Motor neuron (in vitro differentiated cells): ENCODE results near the gene PTPRM. TPM values are rescaled to one million over a fixed set of nuclear protein-coding genes. Genes with fewer than 3 reads are reported as not detected.
A peak's percentile ranks its signal among the peaks of the same experiment; 100 is the strongest.

ENCODE experiments used
- ATAC-seq, 8 experiments: fragments of 200-7000 bp; cut with Tn5 transposase; replicated peaks in 6 of 8; 2 replicates each; pipeline ENCODE4 v1.8.0; 2021; ENCODE audit warnings: mild to moderate bottlenecking in 8 of 8, moderate library complexity in 8 of 8
- H3K27ac ChIP-seq, 2 donors: fragments of 250-450 bp; sonication (Bioruptor Pico); 2 replicates each; pipeline ENCODE4 v1.9.0; 2021; ENCODE audit warnings: antibody characterized with exemption in 2 of 2, mild to moderate bottlenecking in 2 of 2, moderate library complexity in 1 of 2
- H3K4me1 ChIP-seq, 2 donors: fragments of 250-450 bp; sonication (Bioruptor Pico); replicated peaks in 1 of 2; 2 replicates each; pipeline ENCODE4 v1.6.1; 2021; ENCODE audit warnings: antibody characterized with exemption in 2 of 2, mild to moderate bottlenecking in 2 of 2, moderate library complexity in 1 of 2
- H3K4me3 ChIP-seq, 5 donors: fragments of 250-450 bp; sonication (Bioruptor Pico); 2 replicates each; pipeline ENCODE4 v1.9.0; 2021; ENCODE audit warnings: antibody characterized with exemption in 5 of 5, mild to moderate bottlenecking in 5 of 5, moderate library complexity in 4 of 5
- WGBS, 10 experiments: fragments of 450-650 bp; shearing (Covaris generic); methylation state at CpG; one replicate each; pipeline ENCODE4 v1.0.0; 2022; 5-methylcytosine and 5-hydroxymethylcytosine counted together
- in situ Hi-C, 9 experiments: fragments of 400-800 bp; cut with MboI; loops; one replicate each; pipeline ENCODE4 v1.15.0; 2021; ENCODE audit warnings: low sequenced_read_pairs in 9 of 9, low pct_unique_long_range_greater_than_20kb in 2 of 9; ENCODE audit not compliant: unreplicated experiment in 9 of 9
- total RNA-seq, 8 experiments: library from RNA; unstranded; fragments of 300-600 nt; gene quantifications; 2 replicates each; pipeline versions ENCODE4 v1.2.3 to v1.2.4, GENCODE V29; 2022

The PTPRM gene
- total RNA-seq, 8 experiments from 2014 or later, result 12.9 to 106 (median 66.9) TPM

DNA sequence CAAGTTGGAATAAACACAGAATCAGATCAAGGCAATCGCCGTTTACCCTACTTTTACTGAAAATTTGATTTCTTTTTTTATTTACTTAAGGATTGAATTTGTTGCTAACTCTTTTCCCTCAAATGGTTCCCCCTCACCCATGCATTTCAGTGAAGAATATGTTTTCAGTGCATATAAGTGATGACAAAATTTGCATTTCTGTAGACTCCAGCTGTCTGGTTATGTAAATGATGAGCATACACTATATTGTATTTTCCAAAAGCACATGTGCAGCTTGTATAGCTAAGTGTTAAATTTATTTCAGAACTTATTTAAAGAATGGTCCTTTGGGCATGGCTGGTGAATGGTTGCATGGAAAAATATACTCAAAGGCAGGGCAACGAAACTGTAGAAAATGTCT lies 437.7 kb downstream of the PTPRM start:
- in situ Hi-C loops, result loop anchor here in 1 of 9 experiments (25.0 kb wide), 1 partner anchor 92 kb away; no protein-coding TSS in a partner anchor
- peak in 1 of 8 experiments; percentile 58 for ATAC-seq
- Histone ChIP-seq H3K4me1 (peaks cover 62 to 90% of the 10 kb centered on the region in 2 donors), H3K4me3 (no peak overlapping the region), H3K27ac (no peak overlapping the region)
- WGBS, 10 experiments, result 0 to 94% (median 83%) methylated on average over 1 to 3 of the region's 3 CpGs; no CpG with 5 or more reads in 1 of the 10 experiments

DNA sequence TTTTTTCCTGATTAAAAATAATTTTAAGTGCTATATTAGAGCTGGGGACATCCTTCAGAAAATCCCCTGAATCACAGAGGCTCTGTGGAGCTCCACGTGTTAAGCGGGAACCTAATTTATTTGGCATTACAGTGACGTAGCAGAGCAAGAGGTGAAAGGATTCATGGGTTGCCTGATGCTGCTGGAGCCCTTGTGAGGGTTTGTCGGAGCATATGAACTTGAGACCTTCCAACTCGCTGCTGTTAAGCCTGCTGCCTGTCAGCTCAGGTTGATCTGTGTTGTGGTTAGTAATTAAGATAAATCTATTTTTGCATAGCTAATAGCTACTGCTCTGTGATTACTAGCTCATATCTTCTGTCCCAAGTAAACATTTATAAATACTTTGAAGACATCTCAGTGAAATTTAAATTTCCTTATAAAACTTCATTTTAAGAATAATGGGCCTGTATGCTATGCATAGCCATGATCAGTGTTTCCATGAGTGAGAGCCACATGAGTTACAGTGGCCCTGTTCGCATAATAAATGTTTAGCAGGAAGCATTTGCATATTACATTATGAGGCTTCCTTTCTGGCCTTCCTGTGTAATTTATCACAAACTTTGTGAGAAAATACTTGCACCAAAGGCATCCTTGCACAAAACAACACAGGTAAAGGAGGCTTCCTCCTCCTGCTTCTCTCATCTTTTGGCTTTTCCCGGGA lies 438.9 kb downstream of the PTPRM start:
- Histone ChIP-seq H3K4me3 (no peak overlapping the region), H3K27ac (peak overlapping the region; percentile 21 to 49), H3K4me1 (peaks cover 54 to 77% of the 10 kb centered on the region in 2 donors)
- 25 to 96% (median 48%) methylated on average over 2 to 7 of the region's 7 CpGs; no CpG with 5 or more reads in 1 of the 10 experiments for WGBS, 10 experiments
- in situ Hi-C loops, result loop anchor here in 1 of 9 experiments (25.0 kb wide), 1 partner anchor 94 kb away; no protein-coding TSS in a partner anchor
- peak; percentile 30 to 91 (median 47) for ATAC-seq

DNA sequence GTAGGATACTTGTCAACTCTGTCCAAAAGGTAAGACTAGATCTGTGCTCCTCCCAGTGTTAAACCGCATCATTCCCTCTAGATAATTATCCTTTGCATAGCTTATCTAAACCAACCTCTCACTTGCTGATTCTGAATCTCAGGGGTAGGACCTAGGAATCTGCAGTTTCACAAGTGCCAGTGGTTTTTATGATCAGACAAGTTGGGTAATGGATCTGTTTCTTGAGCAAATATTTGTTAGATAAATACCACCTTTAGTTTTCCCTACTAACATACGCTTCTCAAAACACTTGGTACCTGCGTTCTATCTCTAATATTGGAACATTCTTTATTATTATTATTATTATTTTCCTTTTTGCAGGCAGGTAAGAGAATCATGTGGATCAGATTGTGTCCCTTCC lies 439.9 kb downstream of the PTPRM start:
- H3K4me1 ChIP-seq, result peaks cover 45 to 69% of the 10 kb centered on the region in 2 donors
- H3K4me3 ChIP-seq, result no peak overlapping the region
- no peak for ATAC-seq
- in situ Hi-C loops, result loop anchor here in 1 of 9 experiments (25.0 kb wide), 1 partner anchor 95 kb away; no protein-coding TSS in a partner anchor
- 80 to 100% (median 96%) methylated on average over 1 to 3 of the region's 3 CpGs; no CpG with 5 or more reads in 2 of the 10 experiments for WGBS, 10 experiments
- H3K27ac ChIP-seq, result peak overlapping the region in 1 of 2 donors; percentile 40

DNA sequence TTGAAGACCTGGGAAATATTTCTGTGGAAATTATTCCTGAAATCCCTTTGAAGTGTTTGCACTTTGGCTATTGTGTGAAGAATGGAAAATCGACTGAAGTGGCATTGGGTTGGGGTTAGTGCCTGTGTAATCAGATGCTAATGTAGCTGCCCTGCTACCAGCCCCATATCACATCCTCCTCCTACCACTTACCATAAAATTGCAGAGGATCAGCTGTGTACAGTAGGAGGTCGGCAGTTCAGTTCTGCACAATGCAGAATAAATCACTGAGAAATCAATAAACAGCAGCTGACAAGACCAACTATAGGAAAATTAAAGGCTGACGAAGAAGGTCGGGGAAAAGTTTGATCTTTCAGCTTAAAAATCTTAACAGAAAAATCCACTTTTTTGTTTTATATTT lies 440.9 kb downstream of the PTPRM start:
- Histone ChIP-seq H3K4me3 (no peak overlapping the region), H3K27ac (peak overlapping the region in 1 of 2 donors; percentile 40), H3K4me1 (peaks cover 43 to 61% of the 10 kb centered on the region in 2 donors)
- in situ Hi-C loops, result loop anchor here in 1 of 9 experiments (25.0 kb wide), 1 partner anchor 96 kb away; no protein-coding TSS in a partner anchor
- 32 to 82% (median 42%) methylated on average over 2 to 4 of the region's 4 CpGs; no CpG with 5 or more reads in 1 of the 10 experiments for WGBS, 10 experiments
- peak in 5 of 8 experiments; percentile 55 to 92 (median 85) for ATAC-seq

GRCh38 chr18:8011361-8011760 lies 444.2 kb downstream of the PTPRM start:
- WGBS, 10 experiments, result 0 to 80% (median 47%) methylated on average over 1 of the region's 1 CpG; no CpG with 5 or more reads in 4 of the 10 experiments
- Histone ChIP-seq H3K4me3 (no peak overlapping the region), H3K4me1 (peaks cover 20 to 29% of the 10 kb centered on the region in 2 donors), H3K27ac (no peak overlapping the region)
- in situ Hi-C loops, result loop anchor here in 1 of 9 experiments (25.0 kb wide), 1 partner anchor 99 kb away; no protein-coding TSS in a partner anchor
- ATAC-seq, result peak in 2 of 8 experiments; percentile 50 to 78

DNA sequence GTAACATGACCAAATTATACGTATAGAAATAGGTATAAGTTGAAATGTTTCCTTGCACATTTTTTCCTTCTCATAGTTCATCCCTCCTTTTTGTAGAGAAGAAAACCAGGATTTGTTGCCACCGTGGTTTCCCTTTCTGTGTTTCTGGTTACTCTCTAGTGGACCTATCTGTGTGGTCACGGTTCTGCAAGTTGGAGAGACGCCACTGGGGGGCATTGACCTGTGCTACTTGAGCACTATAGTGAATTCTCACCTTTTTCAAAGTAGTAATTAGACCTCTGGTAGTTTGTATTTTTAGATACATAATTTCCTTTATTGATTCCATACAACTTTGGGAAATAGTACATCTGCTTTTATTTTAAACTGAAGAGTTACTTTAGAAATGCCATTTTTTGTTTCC lies 444.8 kb downstream of the PTPRM start:
- ATAC-seq, result no peak
- no peak overlapping the region for H3K4me3 ChIP-seq
- in situ Hi-C loops, result loop anchor here in 1 of 9 experiments (25.0 kb wide), 1 partner anchor 100 kb away; no protein-coding TSS in a partner anchor
- no peak overlapping the region for H3K27ac ChIP-seq
- 65 to 100% (median 82%) methylated on average over 1 to 4 of the region's 4 CpGs; no CpG with 5 or more reads in 2 of the 10 experiments for WGBS, 10 experiments
- H3K4me1 ChIP-seq, result peaks cover 16 to 23% of the 10 kb centered on the region in 2 donors

- in situ Hi-C loops, result loop anchor here in 1 of 9 experiments (25.0 kb wide), 1 partner anchor 107 kb away; no protein-coding TSS in a partner anchor
- 0 to 100% (median 79%) methylated on average over 1 to 6 of the region's 6 CpGs; no CpG with 5 or more reads in 1 of the 10 experiments for WGBS, 10 experiments
Measured at GRCh38 chr18:8018701-8019331, 451.7 kb downstream of the PTPRM start.

DNA sequence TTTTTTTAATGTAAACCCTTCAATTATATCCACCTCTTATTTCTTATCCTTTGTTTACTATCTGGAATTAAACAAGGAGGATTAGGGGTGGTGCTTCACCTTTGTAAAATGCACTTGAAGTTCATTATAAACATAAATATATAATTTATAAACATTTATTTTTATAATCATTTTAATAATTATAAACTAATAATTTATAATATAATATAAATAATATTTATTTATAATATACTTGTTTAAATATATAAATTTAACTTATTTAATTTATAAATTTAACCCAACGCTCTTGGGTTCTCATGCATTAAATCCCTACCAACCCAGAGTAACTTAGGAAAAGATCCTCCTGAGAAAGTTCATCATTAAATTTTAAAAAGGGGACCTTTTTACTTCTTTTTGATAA lies 452.5 kb downstream of the PTPRM start:
- H3K4me1 ChIP-seq, result peaks cover 13 to 39% of the 10 kb centered on the region in 2 donors
- in situ Hi-C loops, result loop anchor here in 1 of 9 experiments (25.0 kb wide), 1 partner anchor 107 kb away; no protein-coding TSS in a partner anchor
- WGBS, 10 experiments, result 91 to 100% (median 100%) methylated on average over 1 of the region's 1 CpG; no CpG with 5 or more reads in 1 of the 10 experiments
- ATAC-seq, result no peak
- H3K27ac ChIP-seq, result no peak overlapping the region
- no peak overlapping the region for H3K4me3 ChIP-seq

More at GRCh38 chr18:8018701-8019331, 451.7 kb downstream of the PTPRM start:
- ATAC-seq, result peak in 5 of 8 experiments; percentile 32 to 77 (median 67)
- Histone ChIP-seq H3K27ac (peak overlapping the region in 1 of 2 donors; percentile 25), H3K4me3 (no peak overlapping the region), H3K4me1 (peaks cover 13 to 35% of the 10 kb centered on the region in 2 donors)

DNA sequence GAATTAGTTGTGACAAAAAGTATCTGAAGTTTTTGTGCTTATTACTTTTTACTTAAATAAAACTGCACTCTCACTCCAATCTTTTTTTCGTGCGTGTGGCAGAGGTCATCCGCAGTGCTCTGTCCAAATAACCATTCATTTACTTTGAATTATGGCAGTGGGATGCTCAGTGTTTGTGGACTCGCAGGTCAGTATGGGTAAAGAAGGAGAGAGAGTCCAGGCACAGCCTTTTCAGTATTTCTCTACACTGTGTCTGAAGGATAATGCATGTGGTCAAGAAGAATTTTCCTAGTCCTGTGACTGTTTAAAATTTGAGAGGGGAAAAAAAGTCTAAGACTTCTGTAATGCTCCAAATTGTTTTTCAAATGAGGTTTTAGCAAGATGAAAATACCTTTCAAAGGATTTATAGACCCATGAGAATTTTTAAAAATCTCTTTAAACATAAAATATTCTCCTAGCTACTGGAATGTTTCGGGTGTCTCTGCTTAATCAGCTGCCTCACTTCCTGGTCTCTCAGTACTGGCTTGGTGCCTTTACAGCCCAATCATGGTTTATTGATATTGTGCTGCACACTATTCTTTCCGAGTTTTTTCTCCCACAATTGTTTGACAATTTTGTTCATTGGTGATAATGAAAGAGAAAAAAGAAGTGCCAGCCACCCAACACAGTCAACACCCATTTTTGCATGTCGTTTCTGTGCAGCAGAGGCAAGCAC lies 453.2 kb downstream of the PTPRM start:
- WGBS, 10 experiments, result 0 to 85% (median 53%) methylated on average over 1 to 7 of the region's 7 CpGs
- in situ Hi-C loops, result loop anchor here in 1 of 9 experiments (25.0 kb wide), 1 partner anchor 108 kb away; no protein-coding TSS in a partner anchor
- Histone ChIP-seq H3K4me3 (no peak overlapping the region), H3K4me1 (peaks cover 13 to 39% of the 10 kb centered on the region in 2 donors), H3K27ac (peak overlapping the region in 1 of 2 donors; percentile 57)
- ATAC-seq, result peak in 5 of 8 experiments; percentile 74 to 88 (median 85)

- H3K4me3 ChIP-seq, result no peak overlapping the region
- ATAC-seq, result no peak
- no peak overlapping the region for H3K27ac ChIP-seq
- in situ Hi-C loops, result no loop called here
- H3K4me1 ChIP-seq, result peaks cover 4 to 33% of the 10 kb centered on the region in 2 donors
Measured at GRCh38 chr18:8029061-8029460, 461.9 kb downstream of the PTPRM start.

DNA sequence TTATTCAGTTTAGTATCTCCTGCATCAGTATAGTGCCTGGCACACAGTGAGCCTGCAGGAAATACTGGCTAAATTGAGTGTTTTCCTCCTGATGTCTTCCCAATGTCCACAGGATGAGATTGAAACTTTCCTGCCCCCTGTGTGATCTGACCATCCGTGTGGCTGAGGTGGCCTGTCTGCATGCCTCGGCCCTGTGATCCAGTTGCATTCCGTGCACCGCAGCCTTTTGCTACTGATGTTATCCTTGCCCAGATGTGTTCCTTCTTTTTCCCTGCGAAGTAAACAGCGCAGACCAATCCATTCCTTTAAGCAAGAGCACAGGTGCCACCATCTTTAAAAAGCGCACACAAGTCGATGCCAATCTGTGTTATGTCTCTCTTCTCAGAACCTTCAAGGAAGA lies 462.6 kb downstream of the PTPRM start:
- peaks cover 4 to 31% of the 10 kb centered on the region in 2 donors for H3K4me1 ChIP-seq
- ATAC-seq, result no peak
- H3K4me3 ChIP-seq, result no peak overlapping the region
- H3K27ac ChIP-seq, result no peak overlapping the region
- WGBS, 10 experiments, result 77 to 100% (median 95%) methylated on average over 3 to 8 of the region's 8 CpGs; no CpG with 5 or more reads in 4 of the 10 experiments
- in situ Hi-C loops, result no loop called here

DNA sequence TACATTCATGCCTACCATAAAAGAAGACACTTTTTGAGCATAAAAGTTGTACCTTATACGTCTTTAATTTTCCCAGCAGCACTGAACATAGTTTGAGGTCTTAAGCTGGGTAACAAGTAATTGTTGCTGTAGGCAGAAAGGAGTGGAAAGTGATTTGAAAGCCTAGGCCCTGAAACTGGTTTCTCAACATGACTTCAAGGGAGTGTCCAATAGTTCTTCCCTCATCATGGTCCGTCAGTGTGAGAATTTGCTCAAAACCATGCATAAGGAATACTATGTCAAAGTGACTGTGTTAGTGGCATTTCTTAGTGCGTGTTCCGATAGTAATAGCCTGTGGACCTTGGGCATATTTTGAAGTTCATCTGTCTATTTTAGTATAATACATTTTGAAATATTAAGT lies 463.1 kb downstream of the PTPRM start:
- in situ Hi-C loops, result no loop called here
- ATAC-seq, result no peak
- H3K27ac ChIP-seq, result no peak overlapping the region
- H3K4me1 ChIP-seq, result peaks cover 4 to 31% of the 10 kb centered on the region in 2 donors
- WGBS, 10 experiments, result 89 to 100% (median 100%) methylated on average over 1 to 4 of the region's 4 CpGs
- H3K4me3 ChIP-seq, result no peak overlapping the region
